Omental fat pad (tissue), 4 donors: ENCODE measurements around the gene HES2. TPM values are rescaled to one million over a fixed set of nuclear protein-coding genes. Genes with fewer than 3 reads are reported as not detected.
"Not testable (repeated sequence)": the region's sequence is repeated elsewhere in the genome, so short reads cannot be mapped to it uniquely, and the experiment has no call there.

Experiments
- ATAC-seq: fragments of 150-250 bp; one replicate; pipeline ENCODE4 v1.9.1; 2016; ENCODE audit warnings: mild to moderate bottlenecking, moderate library complexity; ENCODE audit not compliant: low FRiP score
- DNase-seq: peaks from one replicate; pipeline ENCODE4 v3.0.0-alpha.2; 2019; ENCODE audit warnings: low spot score
- CTCF ChIP-seq, 3 donors: fragments of 450-650 bp; IDR thresholded peaks; one replicate each; pipeline ENCODE4 v1.5.1; 2016 to 2017; ENCODE audit warnings: antibody characterized with exemption in 3 of 3, mild to moderate bottlenecking in 3 of 3, moderate library complexity in 2 of 3
- small RNA-seq: library from RNA; depleted of rRNA; stranded (forward); fragments of <200 nt; gene quantifications from one replicate; pipeline ENCODE3, GENCODE V24; 2016
- total RNA-seq, 4 donors: library from RNA; depleted of rRNA; stranded (reverse); fragments of >200 nt; gene quantifications; one replicate each; pipeline ENCODE4 v1.1.0, GENCODE V29; 2016

The HES2 gene
- total RNA-seq, 4 donors from 2014 or later, result 0.12 TPM; not detected in 3

GRCh38 chr1:6373961-6374720, 45.6 kb downstream of the HES2 start:
- ATAC-seq, result no peak
- DNase-seq, result no peak
- no peak for TF ChIP-seq CTCF (IDR thresholded peaks at IDR 0.05)

GRCh38 chr1:6372236-6372635, 47.5 kb downstream of the HES2 start:
- ATAC-seq, DNase-seq: not testable (repeated sequence)

- ATAC-seq (no peak), DNase-seq (no peak)
- no peak for TF ChIP-seq CTCF (IDR thresholded peaks at IDR 0.05)
Measured at GRCh38 chr1:6370006-6370405, 49.7 kb downstream of the HES2 start.

GRCh38 chr1:6367381-6368012, 52.2 kb downstream of the HES2 start:
- ATAC-seq (no peak), DNase-seq (no peak)
- TF ChIP-seq CTCF (IDR thresholded peaks at IDR 0.05), result no peak

GRCh38 chr1:6365047-6365446, 54.7 kb downstream of the HES2 start:
- no peak for TF ChIP-seq CTCF (IDR thresholded peaks at IDR 0.05)

DNA sequence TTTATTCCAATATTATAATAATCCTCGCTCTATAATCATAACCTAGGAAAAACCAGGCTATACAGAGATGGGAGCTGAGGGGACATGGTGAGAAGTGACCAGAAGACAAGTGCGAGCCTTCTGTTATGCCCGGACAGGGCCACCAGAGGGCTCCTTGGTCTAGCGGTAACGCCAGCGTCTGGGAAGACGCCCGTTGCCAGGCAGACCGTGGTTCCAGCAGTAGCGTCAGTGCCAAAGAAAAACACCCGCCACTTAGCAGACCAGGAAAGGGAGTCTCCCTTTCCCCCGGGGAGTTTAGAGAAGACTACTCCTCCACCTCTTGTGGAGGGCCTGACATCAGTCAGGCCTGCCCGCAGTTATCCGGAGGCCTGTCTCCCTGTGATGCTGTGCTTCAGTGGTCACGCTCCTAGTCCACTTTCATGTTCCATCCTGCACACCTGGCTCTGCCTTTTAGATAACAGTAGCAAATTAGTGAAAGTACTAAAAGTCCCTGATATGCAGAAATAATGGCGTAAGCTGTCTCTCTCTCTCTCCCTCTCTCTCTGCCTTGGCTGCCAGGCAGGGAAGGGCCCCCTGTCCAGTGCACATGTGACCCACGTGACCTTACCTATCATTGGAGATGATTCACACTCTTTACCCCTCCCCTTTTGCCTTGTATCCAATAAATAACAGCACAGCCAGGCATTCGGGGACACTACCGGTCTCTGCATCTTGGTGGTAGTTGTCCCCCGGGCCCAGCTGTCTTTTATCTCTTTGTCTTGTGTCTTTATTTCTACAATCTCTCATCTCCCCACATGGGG, 56.4 kb downstream of the HES2 start:
- ATAC-seq, DNase-seq: not testable (repeated sequence)
- peak in 1 of 3 donors; percentile 37 for TF ChIP-seq CTCF (IDR thresholded peaks at IDR 0.05)

More at GRCh38 chr1:6365047-6365446, 54.7 kb downstream of the HES2 start:
- no peak for ATAC-seq
- no peak for DNase-seq

Small RNA genes lying within 50 kb of the gene (small RNA-seq; reads per million reads assigned to genes)
- gene MIR4252, result not detected

Other genes with a start within 250 kb of the HES2 start
- under 1 TPM in 3 of 4 donors, not detected in 1; 0.19 to 0.24 (median 0.19) TPM for gene CHD5, start 239.6 kb downstream of the HES2 start, total RNA-seq
- 100 to 1,000 TPM; 164 to 205 (median 191) TPM for gene RPL22, start 220.3 kb downstream of the HES2 start, total RNA-seq
- gene RNF207, start 213.8 kb downstream of the HES2 start, total RNA-seq, result 10 to 100 TPM in 2 of 4 donors, 1 to 10 TPM in 2; 5.2 to 48.2 (median 9.5) TPM
- 10 to 100 TPM; 47.7 to 70.2 (median 57.3) TPM for gene ICMT, start 184.0 kb downstream of the HES2 start, total RNA-seq
- gene HES3, start 175.7 kb downstream of the HES2 start, total RNA-seq, result not detected
- 10 to 100 TPM; 10.9 to 19.8 (median 14.3) TPM for gene GPR153, start 158.8 kb downstream of the HES2 start, total RNA-seq
- gene ACOT7, start 26.2 kb downstream of the HES2 start, total RNA-seq, result 10 to 100 TPM in 2 of 4 donors, 1 to 10 TPM in 2; 7.4 to 16.7 (median 9.2) TPM
- gene ESPN, start 4.9 kb upstream of the HES2 start, total RNA-seq, result under 1 TPM in 1 of 4 donors, not detected in 3; 0.12 TPM
- gene TNFRSF25, start 46.3 kb upstream of the HES2 start, total RNA-seq, result 10 to 100 TPM in 1 of 4 donors, 1 to 10 TPM in 3; 4.4 to 25.5 (median 6.6) TPM
- gene PLEKHG5, start 71.7 kb upstream of the HES2 start, total RNA-seq, result 10 to 100 TPM in 1 of 4 donors, 1 to 10 TPM in 3; 6.6 to 24.6 (median 7.9) TPM
- 10 to 100 TPM; 18.2 to 45.2 (median 24.7) TPM for gene NOL9, start 134.6 kb upstream of the HES2 start, total RNA-seq
- gene TAS1R1, start 135.4 kb upstream of the HES2 start, total RNA-seq, result under 1 TPM in 1 of 4 donors, not detected in 3; 0.19 TPM
- 10 to 100 TPM in 3 of 4 donors, 1 to 10 TPM in 1; 9.9 to 19.2 (median 13.4) TPM for gene ZBTB48, start 160.1 kb upstream of the HES2 start, total RNA-seq
- 10 to 100 TPM; 48.3 to 98.5 (median 57.0) TPM for gene KLHL21, start 182.9 kb upstream of the HES2 start, total RNA-seq
- 10 to 100 TPM in 3 of 4 donors, 1 to 10 TPM in 1; 8.6 to 15.1 (median 14.7) TPM for gene PHF13, start 193.8 kb upstream of the HES2 start, total RNA-seq
- gene THAP3, start 204.9 kb upstream of the HES2 start, total RNA-seq, result 10 to 100 TPM; 11.6 to 35.0 (median 23.2) TPM